Neural crest cell (in vitro differentiated cells): ENCODE data around the gene DGKG. TPM values are rescaled to one million over a fixed set of nuclear protein-coding genes. Genes with fewer than 3 reads are reported as not detected.

ENCODE experiments used
- DNase-seq: peaks from one replicate; pipeline ENCODE4 v3.0.0; 2021; ENCODE audit warnings: low read depth, mixed read lengths, low spot score
- H3K27ac Mint-ChIP-seq: one replicate; pipeline ENCODE4 v1.8.0; 2021; ENCODE audit warnings: mild to moderate bottlenecking, mixed read lengths; ENCODE audit not compliant: unreplicated experiment
- H3K27me3 Mint-ChIP-seq: 2 replicates; pipeline ENCODE4 v1.8.0; 2021; ENCODE audit warnings: low read depth, mild to moderate bottlenecking, mixed read lengths
- H3K36me3 Mint-ChIP-seq: 2 replicates; pipeline ENCODE4 v1.8.0; 2021; ENCODE audit warnings: low read depth, mild to moderate bottlenecking, mixed read lengths
- H3K4me1 Mint-ChIP-seq: 2 replicates; pipeline ENCODE4 v1.8.0; 2021; ENCODE audit warnings: mixed read lengths
- H3K4me3 Mint-ChIP-seq: one replicate; pipeline ENCODE4 v1.8.0; 2021; ENCODE audit warnings: mild to moderate bottlenecking, mixed read lengths
- H3K9me3 Mint-ChIP-seq: 2 replicates; pipeline ENCODE4 v1.8.0; 2021; ENCODE audit warnings: mixed read lengths
- total RNA-seq: library from RNA; stranded (reverse); gene quantifications from 2 replicates; pipeline ENCODE4 v1.2.1, GENCODE V29; 2021
- TF ChIP-seq, protein P1 (sequence below): fragments of 200-600 bp; sonication (generic); conservative IDR thresholded peaks from 2 replicates; pipeline ENCODE4 v1.5.0; 2021; ENCODE audit warnings: antibody characterized with exemption, mild to moderate bottlenecking

DGKG gene
- total RNA-seq, 1 donor from 2014 or later, result not detected

DNA sequence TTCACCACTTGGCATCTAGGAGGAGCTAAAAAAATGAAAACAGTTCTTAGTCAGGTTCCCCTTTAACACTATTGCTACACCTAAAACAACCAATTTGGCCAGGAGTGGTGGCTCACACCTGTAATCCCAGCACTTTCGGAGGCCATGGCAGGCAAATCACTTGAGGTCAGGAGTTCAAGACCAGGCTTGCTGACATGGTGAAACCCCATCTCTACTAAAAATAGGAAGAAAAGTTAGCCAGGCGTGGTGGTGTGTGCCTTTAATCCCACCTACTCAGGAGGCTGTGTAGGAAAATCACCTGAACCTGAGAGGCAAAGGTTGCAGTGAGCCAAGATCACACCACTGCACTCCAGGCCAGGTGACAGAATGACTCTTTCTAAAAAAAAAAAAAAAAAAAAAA lies 124.1 kb downstream of the DGKG start:
- Mint-ChIP-seq H3K4me3 (no peak overlapping the region), H3K36me3 (no peaks in the 10 kb centered on the region), H3K9me3 (no peaks in the 10 kb centered on the region)

DNA sequence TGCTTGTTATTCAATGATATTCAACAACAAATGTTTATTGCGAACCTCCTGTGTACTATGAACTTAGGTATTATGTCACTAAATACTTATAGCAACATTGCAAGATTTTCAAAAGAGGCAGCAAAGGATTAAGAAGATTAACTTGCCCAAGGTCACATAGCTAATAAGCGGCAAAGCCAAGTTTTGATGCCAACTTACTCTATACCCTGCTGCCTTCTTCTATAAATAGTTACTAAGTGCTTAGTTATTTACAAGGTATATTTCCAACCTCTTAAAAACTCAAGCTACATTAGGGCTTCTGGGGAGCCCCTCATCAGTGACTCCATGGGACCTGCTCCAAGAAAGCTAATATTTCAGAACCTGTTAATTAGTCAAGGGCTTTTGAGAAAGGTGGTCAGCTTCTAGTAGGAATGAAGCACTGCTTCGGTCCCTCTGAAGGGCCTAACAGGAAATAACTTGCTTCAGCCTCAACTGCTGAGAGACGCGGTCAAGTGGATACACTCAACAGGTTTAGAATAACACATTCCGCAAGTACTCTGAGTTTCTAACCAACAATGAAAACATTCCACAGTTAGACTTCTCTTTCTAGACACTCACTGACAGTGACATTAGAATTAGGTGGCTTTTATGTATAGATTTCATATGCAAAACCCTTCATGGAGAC lies 125.5 kb downstream of the DGKG start:
- peaks cover 16% of the 10 kb centered on the region for H3K4me1 Mint-ChIP-seq
- H3K27ac Mint-ChIP-seq, result no peak overlapping the region
- H3K27me3 Mint-ChIP-seq, result no peaks in the 10 kb centered on the region
- no peak for DNase-seq
- no peak overlapping the region for H3K4me3 Mint-ChIP-seq
- H3K9me3 Mint-ChIP-seq, result no peaks in the 10 kb centered on the region
- no peaks in the 10 kb centered on the region for H3K36me3 Mint-ChIP-seq
- TF ChIP-seq, protein P1, sequence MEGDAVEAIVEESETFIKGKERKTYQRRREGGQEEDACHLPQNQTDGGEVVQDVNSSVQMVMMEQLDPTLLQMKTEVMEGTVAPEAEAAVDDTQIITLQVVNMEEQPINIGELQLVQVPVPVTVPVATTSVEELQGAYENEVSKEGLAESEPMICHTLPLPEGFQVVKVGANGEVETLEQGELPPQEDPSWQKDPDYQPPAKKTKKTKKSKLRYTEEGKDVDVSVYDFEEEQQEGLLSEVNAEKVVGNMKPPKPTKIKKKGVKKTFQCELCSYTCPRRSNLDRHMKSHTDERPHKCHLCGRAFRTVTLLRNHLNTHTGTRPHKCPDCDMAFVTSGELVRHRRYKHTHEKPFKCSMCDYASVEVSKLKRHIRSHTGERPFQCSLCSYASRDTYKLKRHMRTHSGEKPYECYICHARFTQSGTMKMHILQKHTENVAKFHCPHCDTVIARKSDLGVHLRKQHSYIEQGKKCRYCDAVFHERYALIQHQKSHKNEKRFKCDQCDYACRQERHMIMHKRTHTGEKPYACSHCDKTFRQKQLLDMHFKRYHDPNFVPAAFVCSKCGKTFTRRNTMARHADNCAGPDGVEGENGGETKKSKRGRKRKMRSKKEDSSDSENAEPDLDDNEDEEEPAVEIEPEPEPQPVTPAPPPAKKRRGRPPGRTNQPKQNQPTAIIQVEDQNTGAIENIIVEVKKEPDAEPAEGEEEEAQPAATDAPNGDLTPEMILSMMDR, result no peak

More for the DNA sequence above, 124.1 kb downstream of the DGKG start:
- H3K27me3 Mint-ChIP-seq, result no peaks in the 10 kb centered on the region
- DNase-seq, result no peak
- no peak overlapping the region for H3K27ac Mint-ChIP-seq
- H3K4me1 Mint-ChIP-seq, result peaks cover 23% of the 10 kb centered on the region
- TF ChIP-seq, protein P1, result no peak

DNA sequence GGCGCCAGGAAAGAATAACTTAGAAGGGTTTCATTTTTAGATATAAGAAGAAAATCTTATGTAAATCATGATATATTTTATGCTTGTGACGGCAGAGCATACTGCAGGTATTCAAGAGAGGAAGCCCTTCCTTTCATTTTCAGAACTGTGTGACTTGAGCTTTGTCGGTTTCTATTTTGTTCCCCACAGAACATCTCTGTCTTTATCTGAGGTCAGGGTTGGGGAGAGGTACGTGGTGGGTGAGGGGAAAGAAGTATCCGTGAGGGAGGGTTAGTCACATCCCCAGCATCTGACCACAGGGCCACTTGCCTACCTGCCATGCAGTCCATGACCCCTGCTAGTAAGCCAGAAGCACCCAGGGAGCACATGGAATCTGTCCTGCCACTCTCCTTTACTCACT lies 126.5 kb downstream of the DGKG start:
- Mint-ChIP-seq H3K27ac (no peak overlapping the region), H3K4me3 (no peak overlapping the region), H3K27me3 (no peaks in the 10 kb centered on the region), H3K9me3 (no peaks in the 10 kb centered on the region), H3K4me1 (peaks cover 7% of the 10 kb centered on the region), H3K36me3 (no peaks in the 10 kb centered on the region)
- no peak for DNase-seq
- TF ChIP-seq, protein P1, result no peak

DNA sequence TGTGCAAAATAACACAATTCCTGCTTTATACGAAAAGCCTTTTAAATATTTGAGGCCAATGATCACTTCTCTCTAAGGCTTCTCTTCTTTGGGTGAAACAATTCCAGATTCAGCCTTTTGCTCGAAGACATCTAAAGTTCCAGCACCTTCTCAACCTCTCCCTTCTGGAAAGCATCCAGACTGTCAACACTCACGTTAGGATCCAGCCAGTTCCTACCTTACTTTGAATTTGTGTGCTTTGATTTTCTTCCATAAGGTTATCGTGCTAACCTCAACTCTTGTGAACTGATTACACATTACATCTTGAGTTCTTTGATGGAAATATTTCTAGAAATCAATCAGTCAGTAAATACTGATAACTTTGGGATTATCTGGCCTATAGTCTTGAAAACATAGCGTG lies 127.9 kb downstream of the DGKG start:
- H3K36me3 Mint-ChIP-seq, result no peaks in the 10 kb centered on the region
- TF ChIP-seq, protein P1, result no peak
- no peaks in the 10 kb centered on the region for H3K9me3 Mint-ChIP-seq
- DNase-seq, result no peak
- no peak overlapping the region for H3K27ac Mint-ChIP-seq
- H3K4me1 Mint-ChIP-seq, result peaks cover 3% of the 10 kb centered on the region
- no peaks in the 10 kb centered on the region for H3K27me3 Mint-ChIP-seq
- H3K4me3 Mint-ChIP-seq, result no peak overlapping the region

DNA sequence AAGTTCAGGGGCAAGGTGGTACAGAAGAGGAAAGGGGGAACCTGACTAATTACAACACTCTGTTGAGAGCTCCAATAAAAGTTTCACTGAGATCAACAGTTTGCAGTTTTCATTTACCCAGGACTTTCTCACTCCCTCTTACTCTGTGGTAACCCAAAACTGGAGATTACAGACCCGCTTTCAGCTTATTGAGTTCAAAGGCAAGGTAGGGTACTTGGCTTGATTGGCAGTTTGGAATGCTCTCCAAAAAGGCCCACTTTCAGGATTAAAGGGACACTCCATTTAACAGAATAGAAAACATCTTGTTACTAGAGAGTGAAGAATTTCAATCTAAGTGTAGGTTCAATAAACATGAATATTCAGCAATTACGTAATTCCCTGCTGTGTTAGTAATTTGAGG lies 135.6 kb downstream of the DGKG start:
- H3K4me1 Mint-ChIP-seq, result peaks cover 7% of the 10 kb centered on the region
- no peak overlapping the region for H3K4me3 Mint-ChIP-seq
- TF ChIP-seq, protein P1, result no peak
- DNase-seq, result no peak
- no peaks in the 10 kb centered on the region for H3K36me3 Mint-ChIP-seq
- peaks cover 21% of the 10 kb centered on the region for H3K27me3 Mint-ChIP-seq
- no peaks in the 10 kb centered on the region for H3K9me3 Mint-ChIP-seq
- H3K27ac Mint-ChIP-seq, result no peak overlapping the region
